Gastrocnemius medialis (tissue), 4 donors: ENCODE results near the gene SDC3.

ENCODE experiments used
- POLR2A ChIP-seq, 2 donors: fragments of 450-650 bp; IDR thresholded peaks; one replicate each; pipeline ENCODE4 v1.6.1; 2017; ENCODE audit warnings: antibody characterized with exemption in 2 of 2, mild to moderate bottlenecking in 2 of 2, moderate library complexity in 2 of 2
- TF ChIP-seq, protein P1 (sequence below), 5 experiments: fragments of 450-650 bp in 3 of 5; fragments of 200-600 bp in 2 of 5; sonication (generic) in 2 of 5; IDR thresholded peaks in 4 of 5; conservative IDR thresholded peaks in 1 of 5; 1 replicate in 4 of 5; 2 replicates in 1 of 5; pipeline ENCODE4 v1.5.1; 2016 to 2019; ENCODE audit warnings: antibody characterized with exemption in 5 of 5, mild to moderate bottlenecking in 3 of 5, moderate library complexity in 3 of 5

DNA sequence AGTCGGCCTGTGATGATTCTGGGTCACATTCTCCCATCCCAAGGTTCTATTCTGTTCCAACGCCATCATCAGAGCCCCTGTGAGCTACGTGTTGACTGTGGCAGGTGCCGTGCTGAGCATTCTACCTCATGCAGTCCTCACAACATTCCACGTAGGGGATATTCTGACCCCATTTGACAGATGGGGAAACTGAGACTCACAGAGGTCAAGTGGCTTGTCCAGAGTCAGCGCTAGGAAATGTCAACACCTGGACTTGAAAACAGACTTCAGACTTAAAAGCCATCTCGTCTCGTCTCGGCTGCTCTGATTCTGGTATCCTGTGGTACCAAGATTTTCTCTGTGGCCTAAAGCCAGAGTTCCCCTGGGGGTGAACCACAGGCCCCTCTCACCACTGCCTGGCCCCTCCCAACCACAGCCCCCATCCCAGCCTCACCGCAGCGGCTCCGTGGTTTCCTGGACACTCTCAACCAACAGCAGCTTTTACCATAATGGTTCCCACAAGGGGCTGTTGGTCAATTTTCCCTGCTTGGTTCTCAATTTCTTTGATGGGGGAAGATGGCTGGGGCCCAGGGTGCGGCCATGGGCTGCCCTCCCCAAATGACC, 39.6 kb downstream of the SDC3 start:
- TF ChIP-seq, protein P1, sequence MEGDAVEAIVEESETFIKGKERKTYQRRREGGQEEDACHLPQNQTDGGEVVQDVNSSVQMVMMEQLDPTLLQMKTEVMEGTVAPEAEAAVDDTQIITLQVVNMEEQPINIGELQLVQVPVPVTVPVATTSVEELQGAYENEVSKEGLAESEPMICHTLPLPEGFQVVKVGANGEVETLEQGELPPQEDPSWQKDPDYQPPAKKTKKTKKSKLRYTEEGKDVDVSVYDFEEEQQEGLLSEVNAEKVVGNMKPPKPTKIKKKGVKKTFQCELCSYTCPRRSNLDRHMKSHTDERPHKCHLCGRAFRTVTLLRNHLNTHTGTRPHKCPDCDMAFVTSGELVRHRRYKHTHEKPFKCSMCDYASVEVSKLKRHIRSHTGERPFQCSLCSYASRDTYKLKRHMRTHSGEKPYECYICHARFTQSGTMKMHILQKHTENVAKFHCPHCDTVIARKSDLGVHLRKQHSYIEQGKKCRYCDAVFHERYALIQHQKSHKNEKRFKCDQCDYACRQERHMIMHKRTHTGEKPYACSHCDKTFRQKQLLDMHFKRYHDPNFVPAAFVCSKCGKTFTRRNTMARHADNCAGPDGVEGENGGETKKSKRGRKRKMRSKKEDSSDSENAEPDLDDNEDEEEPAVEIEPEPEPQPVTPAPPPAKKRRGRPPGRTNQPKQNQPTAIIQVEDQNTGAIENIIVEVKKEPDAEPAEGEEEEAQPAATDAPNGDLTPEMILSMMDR (IDR thresholded peaks at IDR 0.05 in 4 of 5, conservative IDR thresholded peaks at IDR 0.05 in 1 of 5): no peak
- no peak for TF ChIP-seq POLR2A (IDR thresholded peaks at IDR 0.05)
